NCI-H1436 treated with DMSO at 0.1 percent for 48 hours (cell line): ENCODE results near the gene TUSC2.

Experiments used
- DNase-seq: peaks from one replicate; lab custom pipeline; 2025; lab: John Stamatoyannopoulos, UW

Gene TUSC2, protein sequence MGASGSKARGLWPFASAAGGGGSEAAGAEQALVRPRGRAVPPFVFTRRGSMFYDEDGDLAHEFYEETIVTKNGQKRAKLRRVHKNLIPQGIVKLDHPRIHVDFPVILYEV

DNA sequence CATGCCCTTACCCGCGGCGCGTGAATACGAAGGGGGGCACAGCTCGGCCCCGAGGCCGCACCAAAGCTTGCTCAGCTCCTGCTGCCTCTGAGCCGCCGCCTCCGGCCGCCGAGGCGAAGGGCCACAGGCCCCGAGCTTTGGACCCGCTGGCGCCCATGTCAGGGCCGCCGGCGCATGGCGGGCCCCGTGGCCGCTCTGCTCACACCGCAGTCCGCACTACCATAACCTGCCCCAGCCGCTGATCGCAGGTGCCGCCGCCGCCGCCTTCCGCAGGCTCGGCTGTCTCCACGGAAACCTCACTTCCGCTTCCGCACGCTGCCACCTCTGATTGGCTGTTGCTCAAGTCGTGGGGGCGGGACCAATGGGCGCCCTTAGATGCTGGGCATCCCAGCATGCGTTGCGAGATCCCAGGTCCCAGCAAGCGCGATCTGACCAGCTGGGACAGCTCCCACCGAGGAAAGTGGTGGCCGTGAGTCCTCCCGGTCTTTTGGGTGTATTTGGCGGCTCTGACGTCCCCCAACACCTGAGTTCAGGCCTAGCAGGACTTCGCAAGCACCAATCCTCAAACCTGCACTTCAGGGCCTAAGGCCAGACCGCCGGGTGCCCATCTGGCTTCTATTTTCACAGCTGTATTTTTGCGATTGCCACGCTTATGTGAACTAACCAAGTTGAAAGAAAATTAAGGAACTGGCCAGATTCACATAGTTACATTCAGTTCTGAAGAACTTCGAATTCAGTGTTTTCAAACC is at the start of gene TUSC2:
Gene TUSC2, minus strand, starts transcription at position 281 of the 749 bp plus-strand sequence. Its CDS starts 124 bp downstream, at position 157.
- no peak for DNase-seq

DNA sequence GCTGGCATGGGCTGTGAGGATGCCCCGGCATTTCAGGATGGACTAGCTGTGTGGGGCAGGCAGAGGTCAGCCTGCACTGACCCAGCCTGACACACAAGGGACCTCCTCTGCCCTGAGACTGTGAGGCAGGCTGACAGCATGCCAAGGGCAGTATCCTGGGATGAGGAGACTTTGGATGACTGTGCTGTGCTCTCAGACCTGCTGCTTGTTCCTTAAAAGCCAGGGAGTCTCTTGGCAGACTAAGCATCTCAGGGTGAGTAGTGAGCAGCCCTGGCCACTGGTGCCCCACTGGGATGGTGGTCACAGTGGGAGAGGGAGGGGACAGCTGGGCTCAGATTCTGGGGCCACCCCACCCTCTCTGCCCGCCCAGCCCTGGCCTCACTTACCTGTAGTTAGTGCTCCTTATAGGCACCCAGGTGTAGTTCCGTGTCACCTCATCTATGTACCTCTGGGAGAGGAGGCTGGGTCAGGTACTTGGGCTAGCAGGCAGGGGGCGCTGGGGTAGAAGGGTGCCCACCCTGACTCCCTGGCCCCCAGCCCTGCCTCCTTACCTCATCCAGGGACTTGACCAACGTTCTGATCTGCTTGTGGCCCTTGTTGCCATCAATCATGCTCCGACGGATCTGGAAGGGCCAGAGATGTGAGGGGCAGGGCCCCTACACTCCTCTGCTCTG is 47.4 kb upstream of the TUSC2 start:
- DNase-seq, result no peak

DNA sequence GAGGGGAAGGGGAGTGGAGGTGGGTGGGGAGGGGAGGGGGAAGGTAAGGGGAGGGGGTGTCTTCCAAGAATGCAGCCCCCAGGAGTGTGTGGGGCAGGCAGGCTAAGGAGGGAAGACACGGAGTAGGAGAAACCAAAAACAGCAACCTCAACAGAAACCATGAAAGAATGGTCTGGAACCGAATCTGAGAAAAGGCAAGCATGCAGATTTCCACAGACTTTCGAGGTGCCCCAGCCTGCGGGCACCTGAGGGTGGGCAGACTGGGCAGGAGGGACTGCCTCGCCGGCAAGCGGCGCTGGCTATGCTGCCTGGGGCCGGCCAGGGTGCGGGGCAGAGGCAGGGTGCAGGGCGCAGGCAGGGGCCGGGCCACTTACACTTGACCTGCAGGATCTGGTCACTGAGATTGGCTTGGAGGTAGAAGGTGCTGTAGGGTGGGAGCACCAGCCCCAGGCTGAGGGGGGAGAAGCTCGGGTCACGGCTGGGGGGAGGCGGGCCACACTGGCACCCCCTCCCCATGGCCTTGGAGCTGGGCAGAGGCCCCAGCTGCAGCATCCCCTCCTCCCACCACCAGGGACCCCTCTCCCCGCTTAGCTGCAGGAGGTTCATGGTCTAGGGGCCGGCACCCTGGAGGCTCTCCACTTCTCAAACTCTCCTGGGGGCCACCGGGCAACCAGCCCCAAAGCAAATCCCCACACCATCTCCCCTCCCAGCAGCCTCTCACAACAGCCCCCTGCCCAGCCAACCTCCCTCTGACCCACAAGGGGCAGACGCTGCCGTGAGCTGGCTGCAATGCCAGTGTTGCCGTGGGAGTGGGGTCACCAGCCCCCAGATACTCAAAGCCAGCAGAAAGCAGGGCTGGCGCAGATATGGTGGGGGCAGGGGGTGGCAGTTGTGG is 46.6 kb upstream of the TUSC2 start:
- no peak for DNase-seq

DNA sequence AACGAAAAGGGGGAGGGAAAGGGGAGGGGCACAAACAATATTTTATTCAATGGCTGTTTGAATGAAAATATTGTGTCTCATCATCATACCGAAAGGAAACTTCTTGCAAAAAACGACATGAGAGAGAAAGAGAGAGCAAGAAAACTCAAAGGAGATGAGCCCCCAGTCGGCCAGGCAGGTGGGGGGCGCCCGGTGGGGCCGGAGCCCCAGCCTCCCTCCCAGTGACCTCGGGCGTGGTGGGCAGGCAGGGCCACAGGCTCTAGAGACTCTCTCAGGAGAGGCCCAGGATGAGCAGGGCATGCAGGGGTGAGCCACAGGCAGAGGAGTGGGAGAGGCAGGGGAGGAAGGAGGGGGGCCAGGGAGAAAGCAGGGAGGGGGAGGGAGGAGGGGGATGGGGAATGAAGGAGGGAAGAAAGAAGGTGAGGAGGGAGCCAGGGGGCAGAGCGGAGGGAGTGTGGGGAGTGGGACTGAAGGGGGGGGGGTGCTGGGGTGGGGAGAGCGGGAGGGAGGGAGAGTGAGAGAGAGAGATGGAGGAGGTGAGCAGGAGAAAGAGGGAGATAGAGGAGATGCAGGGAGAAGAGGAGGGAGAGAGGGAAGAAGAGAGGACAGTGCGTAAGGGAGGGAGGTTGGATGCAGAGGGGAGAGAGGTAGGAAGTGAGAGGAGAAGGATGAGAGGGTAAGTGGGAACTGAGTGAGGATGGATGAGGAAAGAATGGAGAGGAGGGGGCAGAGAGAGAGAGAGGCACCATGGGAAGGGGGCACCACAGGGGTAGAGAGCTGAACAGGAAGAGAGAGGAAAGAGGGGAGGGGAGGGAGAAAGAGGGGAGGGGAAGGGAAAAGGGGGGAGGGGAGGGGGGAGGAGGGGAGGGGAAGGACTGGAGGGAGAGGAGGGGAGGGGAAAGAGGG is 45.4 kb upstream of the TUSC2 start:
- DNase-seq, result no peak

DNA sequence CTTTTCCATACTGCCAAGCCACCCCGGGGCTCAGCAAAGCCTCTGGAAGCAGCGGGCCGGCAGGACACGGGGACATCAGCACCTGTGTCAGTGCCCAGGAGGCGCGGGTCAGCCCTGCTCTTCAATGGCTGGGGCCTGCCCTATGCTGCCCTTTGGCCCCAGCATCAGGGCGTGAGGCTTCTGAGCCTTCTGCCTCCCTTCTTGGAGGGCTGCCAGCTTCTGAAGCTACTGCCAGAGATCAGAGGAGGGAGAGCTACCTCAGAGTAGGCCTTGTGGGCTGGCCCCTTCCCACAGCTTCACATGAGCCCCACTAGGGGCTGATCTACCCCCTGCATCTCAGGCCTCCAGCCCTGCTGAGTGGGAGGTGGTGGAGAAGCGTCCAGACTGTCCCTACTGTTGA is 44.3 kb upstream of the TUSC2 start:
- no peak for DNase-seq

DNA sequence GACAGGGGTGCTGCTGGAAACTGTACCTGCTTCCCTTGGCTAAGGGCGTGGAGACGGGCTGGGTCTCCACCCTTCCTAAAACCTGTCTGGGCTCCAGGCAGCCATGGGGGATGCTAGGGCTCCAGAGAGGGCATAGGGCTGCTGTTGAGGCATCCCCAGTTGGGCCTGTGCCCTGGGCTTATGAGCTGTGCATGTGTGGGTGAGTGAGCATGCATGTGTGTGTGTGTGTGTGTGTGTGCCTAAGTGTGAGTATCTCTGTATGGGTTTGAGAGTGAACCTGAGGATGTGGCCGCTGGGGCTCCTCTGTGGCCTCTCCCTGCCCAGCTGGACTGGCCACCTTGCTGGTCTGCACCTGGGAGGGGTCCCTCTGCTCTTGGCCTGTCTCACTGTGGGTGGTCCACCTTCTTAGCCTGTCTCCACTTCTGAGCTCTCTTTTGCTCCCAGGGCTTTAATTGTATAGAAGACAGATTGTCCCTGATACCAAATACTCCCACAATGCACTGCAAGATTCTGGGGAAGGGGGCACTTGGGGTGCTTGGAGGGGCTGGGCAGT is 43.2 kb upstream of the TUSC2 start:
- DNase-seq, result no peak

DNA sequence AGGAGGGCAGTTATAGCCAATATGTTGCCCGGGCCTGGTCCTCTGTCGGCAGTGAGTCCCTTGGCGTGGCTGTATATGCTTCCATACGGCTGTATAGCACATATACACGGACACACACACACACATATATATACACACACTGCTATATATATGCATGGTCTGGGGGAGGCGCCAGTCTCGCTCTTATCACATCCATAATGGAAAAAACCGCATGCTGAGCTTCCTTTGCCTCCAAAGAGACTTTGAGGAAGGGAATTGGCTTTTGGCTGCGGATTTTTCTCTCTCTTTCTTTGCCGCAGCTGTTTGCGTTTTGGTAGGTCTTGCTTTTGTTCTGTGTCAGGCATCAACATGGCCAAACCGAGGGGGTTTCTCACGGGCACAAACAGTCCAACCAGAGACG is 42.6 kb upstream of the TUSC2 start:
- DNase-seq, result no peak

DNA sequence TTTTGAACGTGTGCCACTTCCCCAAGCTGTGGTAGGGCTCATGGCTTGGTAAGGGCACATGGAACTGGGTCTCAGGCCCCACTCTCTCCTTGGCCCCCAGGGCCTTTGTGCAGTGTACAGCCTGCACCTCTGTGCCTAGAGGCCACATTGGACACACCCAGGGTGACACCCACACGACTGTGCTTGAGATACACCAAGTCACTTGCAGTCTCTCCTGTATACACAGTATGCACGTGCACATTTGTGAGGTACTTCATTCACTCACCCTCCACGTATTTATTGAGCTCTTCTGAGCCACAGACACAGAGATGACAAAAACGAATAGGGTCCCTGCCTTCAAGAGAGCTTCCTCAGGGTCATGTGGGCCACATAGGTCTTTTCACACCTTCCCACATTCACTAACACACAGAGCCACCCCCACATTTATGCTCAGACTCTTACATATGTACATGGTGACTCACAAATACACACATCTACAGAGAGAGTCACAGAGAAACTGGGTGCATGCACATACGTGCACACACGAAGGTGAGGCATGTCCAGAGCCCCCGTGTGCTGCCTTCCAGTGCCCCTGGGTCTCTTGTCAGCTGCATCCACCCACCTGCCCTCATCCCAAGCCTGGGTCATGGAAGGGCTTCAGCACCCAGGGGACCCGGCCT is 41.1 kb upstream of the TUSC2 start:
- DNase-seq, result no peak

DNA sequence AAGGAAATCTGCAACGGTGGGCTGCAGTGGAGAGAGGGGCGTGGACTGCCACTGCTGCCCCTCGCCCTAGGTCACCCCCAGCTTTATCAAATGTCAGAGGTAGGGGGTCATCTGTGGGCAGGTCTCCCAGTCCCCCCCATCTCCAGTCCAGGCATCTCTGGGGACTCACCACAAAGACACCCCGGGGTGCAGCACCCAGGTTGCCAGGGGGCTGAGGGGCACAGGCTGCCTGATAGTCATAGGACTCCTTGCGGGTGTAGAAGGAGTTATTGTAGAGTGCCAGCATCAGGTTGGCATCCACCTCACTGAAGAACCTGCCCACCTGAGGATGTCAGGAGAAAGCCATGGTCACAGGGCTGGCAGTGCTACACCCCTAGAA is 37.8 kb upstream of the TUSC2 start:
- DNase-seq, result no peak

DNA sequence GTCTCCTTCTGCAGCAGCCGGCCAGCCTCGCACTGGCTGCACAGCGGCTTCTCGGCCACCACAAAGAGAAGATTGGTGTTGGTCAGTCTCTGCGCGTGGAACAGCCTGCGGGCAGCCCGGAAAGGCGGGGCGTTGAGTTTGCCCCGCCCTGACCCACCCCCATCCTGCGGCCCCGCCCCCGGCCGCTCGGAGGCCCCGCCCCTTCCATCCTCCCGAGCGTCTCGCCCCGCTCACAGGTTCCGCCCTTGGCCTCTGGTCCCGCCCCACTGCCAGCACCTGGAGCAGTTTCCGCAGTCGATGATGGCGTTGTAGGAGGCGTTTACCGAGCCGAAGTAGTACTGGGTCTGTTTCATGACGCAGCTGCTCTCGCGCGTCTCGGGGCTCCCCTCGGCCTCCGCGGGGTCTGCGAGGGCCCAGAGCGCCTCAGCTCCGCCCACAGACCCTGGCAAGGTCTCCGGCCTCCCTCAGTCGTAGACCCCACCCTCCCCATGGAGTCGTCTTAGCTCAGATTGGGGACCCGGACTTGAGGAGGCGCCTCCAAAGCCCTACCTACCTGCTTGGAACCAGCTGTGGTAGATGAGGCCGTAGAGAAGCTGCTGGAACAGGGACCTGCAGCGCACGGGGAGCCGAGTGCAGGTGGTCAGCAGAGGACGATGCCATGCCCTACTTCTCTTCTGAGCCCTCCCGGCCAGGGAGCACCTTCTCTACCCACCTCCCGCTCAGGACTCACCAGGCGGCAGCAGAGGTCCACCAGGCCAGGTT is 37.2 kb upstream of the TUSC2 start:
- no peak for DNase-seq

DNA sequence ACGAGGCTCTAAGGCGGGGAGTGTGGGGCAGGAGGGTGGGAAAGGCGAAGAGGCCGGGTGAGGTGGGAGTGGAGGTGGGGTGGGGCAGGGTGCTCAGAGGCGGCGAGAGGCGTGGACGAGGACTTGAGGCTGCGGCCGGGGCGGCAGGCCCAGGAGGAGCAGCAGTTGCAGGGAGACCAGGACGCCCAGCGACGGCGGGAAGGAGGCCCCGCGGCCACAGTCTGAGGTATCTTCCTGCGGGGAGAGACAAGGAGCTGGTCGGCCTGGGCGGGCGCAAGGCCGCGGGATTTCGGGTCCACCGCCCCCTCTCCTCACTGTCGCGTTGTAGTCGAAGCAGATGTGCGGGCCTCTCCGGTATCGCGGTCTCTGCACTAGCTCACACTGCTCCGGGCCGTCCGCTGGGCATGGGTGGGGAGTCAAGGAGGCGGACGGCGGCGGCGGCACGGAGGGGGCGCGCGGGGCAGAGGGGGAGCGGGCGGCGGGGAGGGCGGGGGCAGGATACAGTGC is 36.6 kb upstream of the TUSC2 start:
- DNase-seq, result no peak

DNA sequence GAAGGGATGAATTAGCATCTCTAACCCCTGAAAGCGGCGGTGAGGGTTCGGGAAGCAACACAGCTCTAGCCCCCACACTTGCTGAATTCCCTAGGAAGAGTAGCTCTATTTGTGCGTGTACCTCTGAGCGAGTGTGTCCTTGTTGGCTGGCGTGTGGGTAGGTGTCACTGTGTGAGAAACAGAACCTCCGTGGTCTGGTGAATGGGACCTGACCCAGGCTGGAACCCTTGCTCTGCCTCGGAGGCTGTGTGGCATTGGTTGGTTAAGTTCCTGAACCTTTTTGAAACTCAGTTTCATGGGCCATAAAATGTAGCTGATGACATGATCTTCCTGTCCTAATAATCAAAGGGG is 31.7 kb upstream of the TUSC2 start:
- no peak for DNase-seq

DNA sequence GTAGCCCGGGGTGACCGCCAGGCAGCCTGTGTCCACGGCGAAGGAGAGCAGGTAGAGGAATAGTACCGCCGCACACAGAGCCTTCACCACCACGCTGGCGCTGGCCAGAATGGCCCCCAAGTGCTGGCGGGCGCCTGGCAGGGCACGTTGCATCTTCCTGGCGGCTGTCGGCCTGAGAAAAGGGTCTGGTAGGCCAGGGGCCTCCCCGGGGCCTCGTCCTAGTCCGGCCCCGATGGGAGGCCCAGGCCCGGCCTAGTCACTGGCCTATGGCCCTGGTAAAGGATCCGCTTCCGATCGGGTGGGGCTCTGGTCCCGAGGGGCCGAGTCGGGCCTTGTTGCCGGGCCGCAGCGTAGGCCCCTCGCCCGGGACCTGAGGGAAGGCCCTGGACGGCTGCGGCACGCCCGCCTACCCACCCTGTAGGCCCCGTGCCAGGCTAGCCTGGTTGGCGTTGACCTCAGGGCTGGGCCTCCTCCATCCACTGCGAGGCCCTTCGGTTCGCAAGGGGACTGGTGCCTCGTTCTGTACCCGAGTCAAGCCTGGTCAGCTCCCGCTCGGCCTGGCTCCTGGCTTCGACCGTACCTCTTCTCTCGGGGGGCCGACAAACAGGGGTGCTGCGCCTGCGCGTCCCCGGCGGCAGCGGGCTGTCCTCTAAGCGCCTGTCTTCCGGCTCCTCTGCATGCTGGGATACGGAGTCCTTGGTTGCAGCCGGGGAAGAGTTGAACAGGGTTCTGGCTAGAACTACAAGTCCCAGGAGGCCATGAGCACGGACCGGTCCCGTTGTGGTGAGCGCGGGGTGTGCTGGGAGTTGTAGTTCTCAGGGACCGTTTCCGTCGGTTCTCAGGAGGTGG is 31.1 kb upstream of the TUSC2 start, which contains the start of gene TMEM115:
Gene TMEM115, minus strand, starts transcription at position 611 of the 849 bp plus-strand sequence. Its CDS starts 458 bp downstream, at position 153.
- DNase-seq, result peak; percentile 48

DNA sequence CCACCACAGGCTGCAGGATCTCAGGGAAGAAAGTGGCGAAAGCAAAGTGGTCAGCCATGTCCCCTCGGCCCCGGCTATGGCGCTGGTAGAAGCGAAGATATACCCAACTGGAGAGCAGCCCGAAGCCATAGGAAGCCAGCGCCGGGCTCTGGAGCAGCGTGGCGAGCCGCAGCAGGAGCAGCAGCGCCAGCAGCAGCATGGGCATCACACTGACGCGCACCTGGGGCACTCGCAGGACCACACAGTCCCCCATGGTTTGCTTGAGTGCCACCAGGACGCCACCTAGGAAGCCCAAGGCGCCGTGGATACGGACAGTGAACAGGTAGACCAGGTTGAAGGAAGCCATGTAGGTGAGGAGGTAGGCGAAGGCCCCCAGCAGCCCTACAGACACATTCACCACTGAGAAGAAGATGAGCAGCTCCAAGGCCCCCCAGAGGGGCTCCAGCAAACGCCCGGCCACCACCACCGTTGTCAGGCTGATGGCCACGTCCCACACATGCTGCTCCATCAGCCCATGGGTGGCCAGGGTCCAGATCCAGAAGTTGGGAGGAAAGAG is 30.4 kb upstream of the TUSC2 start:
- no peak for DNase-seq

DNA sequence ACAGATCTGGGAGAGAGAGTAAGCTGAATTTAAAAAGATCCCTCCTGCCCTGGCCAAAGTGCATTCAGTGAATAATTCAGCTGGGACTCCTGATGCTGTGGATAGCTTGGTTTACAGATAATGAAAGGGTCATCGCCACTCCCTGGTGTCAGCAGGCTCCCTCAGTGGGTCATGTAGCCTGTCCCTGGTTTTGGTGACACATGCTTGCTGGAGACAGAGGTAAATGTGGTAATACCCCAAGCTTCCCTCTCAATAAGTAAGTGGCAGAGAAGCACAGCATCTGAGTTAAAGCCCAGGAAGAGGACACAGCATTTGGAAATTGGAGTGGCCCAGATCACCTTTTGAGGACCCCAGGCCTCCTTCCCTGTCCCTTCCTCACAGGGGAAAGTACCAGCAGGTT is 29.5 kb upstream of the TUSC2 start:
- DNase-seq, result no peak

DNA sequence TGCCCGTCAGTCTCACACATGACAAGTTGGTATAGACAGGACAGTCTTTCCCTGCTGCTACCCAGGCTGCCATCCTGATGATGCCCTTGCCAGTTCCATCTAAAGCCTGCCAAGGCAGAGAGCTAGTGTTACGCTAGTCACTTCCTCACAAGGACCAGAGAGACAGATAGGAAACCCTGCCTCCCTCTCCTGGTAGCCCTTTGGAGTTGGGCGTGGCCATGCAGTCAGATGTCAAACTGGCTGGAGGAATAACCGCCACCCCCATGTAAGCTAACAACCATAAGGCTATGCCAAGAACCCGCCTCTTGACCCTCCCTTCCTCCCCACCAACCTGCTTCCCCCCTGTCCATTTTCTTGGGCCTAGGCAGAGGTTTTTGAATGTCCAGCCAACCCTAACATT is 28.5 kb upstream of the TUSC2 start:
- DNase-seq, result no peak

DNA sequence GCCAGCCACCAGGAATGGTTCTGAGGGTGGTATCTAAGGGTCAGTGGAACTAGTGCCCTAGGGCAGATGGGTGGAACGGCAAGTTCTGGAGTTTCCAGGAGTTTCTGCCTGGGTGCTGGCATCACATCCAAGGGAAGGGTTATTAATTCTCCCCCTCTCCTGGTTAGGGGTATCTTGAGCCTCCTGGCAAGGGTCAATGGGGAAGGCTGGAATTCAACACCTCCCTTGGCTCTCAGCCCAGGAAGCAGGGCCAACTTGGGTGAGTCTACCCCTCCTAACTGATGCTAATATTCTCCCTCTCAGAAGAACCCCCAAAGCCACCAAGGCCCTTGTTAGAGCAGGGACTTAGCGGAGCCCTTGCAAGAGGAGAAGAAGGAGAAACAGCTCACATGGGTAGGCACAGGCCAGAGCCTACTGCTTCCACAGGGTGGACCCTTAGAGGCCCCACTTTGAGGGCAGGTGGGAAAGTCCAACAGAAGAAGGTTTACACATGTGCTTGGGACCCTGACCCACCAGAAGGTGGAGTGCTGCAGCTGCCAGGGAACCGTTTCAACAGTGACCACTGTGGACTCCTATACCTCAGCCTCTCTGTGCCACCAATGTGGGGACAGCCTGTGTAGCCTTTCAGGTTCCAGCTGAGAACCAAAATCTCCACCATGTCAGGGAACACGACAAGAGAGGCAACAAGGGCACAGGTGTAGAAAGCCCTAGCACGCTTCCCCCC is 28.0 kb upstream of the TUSC2 start:
- DNase-seq, result no peak

DNA sequence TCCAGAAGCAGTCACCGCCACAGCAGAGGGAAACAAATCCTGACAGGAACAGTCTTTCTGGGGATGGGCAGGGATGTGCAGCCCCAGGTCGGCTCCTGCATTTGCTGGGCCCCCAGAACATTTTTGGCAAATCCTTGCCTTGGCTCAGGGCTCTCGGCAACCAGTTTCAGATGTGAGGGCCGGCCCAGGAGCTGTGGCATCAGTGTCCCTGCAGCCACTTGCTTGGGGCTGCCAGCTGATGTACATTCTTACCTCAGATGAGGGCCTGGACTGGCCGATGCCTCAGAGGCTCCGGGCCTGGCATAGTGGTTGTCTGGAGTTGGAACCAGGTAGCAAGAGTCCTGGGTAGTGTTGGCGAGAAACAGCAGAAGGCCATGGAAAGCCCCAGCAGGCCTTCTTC is 26.8 kb upstream of the TUSC2 start:
- no peak for DNase-seq
